Heart left ventricle (tissue), 13 donors: ENCODE measurements around the gene EPB41L2.

Source experiments
- POLR2A ChIP-seq, 2 donors: fragments of 450-650 bp; IDR thresholded peaks; one replicate each; pipeline ENCODE4 v1.6.1; 2017; ENCODE audit warnings: antibody characterized with exemption in 2 of 2, mild to moderate bottlenecking in 2 of 2, moderate library complexity in 2 of 2
- TF ChIP-seq, protein P1 (sequence below), 12 donors: fragments of 200-600 bp; sonication (generic) in 4 of 12; IDR thresholded peaks; one replicate each; pipeline versions ENCODE4 v1.5.0 to v1.8.0; 2018 to 2022; ENCODE audit warnings: antibody characterized with exemption in 12 of 12, mild to moderate bottlenecking in 5 of 12
- donor health status: ischemic (EF 13 %, LVEDD 7.1; RV severe dilation, severe dysfunction).
- donor health status: DM: no; HTN: yes; CAD: no.
- donor health status: DM: no; HTN: no; CAD: no.
- donor health status: ischemic (EF 25% LVEDD 6.9; RV normal size, moderate dysfunction).
- donor health status: ischemic (EF 25% LVEDD 5.7; RV mildly dilated, moderate dysfunction).
- donor health status: ischemic (EF 35%, LVEDD 5.7; RV mildly dilated, moderate dysfunction).
- donor health status: nonischemic (EF 11% LVEDD 7.7; RV severe dilation, severe dysfunction).
- donor health status: DM: yes; HTN: yes; CAD: no.
- donor health status: PGD.
- donor health status: ischemic (EF 29% LVEDD 5.4; RV normal size, mild dysfunction).
- donor health status: nonischemic (EF 23%, LVEDD 6.1; RV moderate dilation, normal function).

DNA sequence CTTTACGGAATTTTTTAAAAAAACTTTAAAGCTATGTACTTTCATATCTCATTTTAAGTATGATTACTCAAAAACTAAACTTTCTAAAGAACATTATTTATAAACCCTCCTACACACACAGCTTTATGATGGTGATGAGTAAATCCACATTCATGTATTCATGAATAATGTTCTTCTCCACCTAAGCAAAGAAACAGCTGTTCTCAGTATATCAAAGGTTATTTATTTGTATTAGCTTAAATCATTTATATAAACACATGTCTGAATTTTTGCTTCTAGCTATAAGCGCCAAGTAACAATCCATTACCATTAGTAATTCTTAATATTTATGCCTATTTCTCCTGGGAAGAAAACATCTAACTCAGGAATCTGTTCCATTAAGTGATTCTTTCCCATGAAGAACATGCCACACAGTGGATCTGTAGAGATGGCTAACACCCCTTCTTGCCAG, 172.5 kb downstream of the EPB41L2 start:
- TF ChIP-seq, protein P1, sequence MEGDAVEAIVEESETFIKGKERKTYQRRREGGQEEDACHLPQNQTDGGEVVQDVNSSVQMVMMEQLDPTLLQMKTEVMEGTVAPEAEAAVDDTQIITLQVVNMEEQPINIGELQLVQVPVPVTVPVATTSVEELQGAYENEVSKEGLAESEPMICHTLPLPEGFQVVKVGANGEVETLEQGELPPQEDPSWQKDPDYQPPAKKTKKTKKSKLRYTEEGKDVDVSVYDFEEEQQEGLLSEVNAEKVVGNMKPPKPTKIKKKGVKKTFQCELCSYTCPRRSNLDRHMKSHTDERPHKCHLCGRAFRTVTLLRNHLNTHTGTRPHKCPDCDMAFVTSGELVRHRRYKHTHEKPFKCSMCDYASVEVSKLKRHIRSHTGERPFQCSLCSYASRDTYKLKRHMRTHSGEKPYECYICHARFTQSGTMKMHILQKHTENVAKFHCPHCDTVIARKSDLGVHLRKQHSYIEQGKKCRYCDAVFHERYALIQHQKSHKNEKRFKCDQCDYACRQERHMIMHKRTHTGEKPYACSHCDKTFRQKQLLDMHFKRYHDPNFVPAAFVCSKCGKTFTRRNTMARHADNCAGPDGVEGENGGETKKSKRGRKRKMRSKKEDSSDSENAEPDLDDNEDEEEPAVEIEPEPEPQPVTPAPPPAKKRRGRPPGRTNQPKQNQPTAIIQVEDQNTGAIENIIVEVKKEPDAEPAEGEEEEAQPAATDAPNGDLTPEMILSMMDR (IDR thresholded peaks at IDR 0.05), result no peak
- no peak for TF ChIP-seq POLR2A (IDR thresholded peaks at IDR 0.05)
